Esophagus squamous epithelium (tissue), 5 donors: Measurements from ENCODE around the gene EVX2. TPM values are rescaled to one million over a fixed set of nuclear protein-coding genes. Genes with fewer than 3 reads are reported as not detected.

ENCODE experiments used
- DNase-seq: peaks from one replicate; lab custom pipeline; 2025; lab: John Stamatoyannopoulos, UW
- H3K27ac ChIP-seq, 4 donors: fragments of 200-600 bp; sonication (generic); one replicate each; pipeline ENCODE4 v1.5.1; 2016 to 2019; ENCODE audit warnings: mild to moderate bottlenecking in 1 of 4
- H3K27me3 ChIP-seq, 4 donors: fragments of 200-600 bp; sonication (generic); 1 replicate in 3 of 4; 2 replicates in 1 of 4; pipeline versions ENCODE4 v1.5.1 to v1.6.0; 2017 to 2021; ENCODE audit warnings: antibody characterized with exemption in 1 of 4
- H3K36me3 ChIP-seq, 3 donors: fragments of 200-600 bp; sonication (generic); one replicate each; pipeline ENCODE4 v1.5.1; 2016 to 2019
- H3K4me1 ChIP-seq, 3 donors: fragments of 200-600 bp; sonication (generic); one replicate each; pipeline ENCODE4 v1.5.1; 2017 to 2019
- H3K4me3 ChIP-seq, 4 donors: fragments of 200-600 bp; sonication (generic); 1 replicate in 3 of 4; 2 replicates in 1 of 4; pipeline ENCODE4 v1.5.1; 2016 to 2019; ENCODE audit warnings: mild to moderate bottlenecking in 2 of 4, moderate library complexity in 1 of 4
- H3K9me3 ChIP-seq, 3 donors: fragments of 200-600 bp; sonication (generic); one replicate each; pipeline ENCODE4 v1.5.1; 2016 to 2019
- CTCF ChIP-seq, 6 experiments: fragments of 450-650 bp in 4 of 6; fragments of 200-600 bp in 2 of 6; sonication (generic) in 2 of 6; IDR thresholded peaks; one replicate each; pipeline ENCODE4 v1.5.1; 2016 to 2019; ENCODE audit warnings: antibody characterized with exemption in 6 of 6, mild to moderate bottlenecking in 4 of 6, moderate library complexity in 4 of 6
- POLR2A ChIP-seq, 4 donors: fragments of 450-650 bp; IDR thresholded peaks; one replicate each; pipeline ENCODE4 v1.6.1; 2017; ENCODE audit warnings: antibody characterized with exemption in 4 of 4, mild to moderate bottlenecking in 4 of 4, moderate library complexity in 3 of 4
- WGBS, 2 donors: methylation state at CpG; one replicate each; pipeline ENCODE4 v1.1.5; 2018; 5-methylcytosine and 5-hydroxymethylcytosine counted together
- intact Hi-C: fragments of 100-400 bp; cut with DNase I; formaldehyde crosslinking; loops from one replicate; pipeline ENCODE4 v1.15.0; 2022
- total RNA-seq, 4 donors: library from RNA; depleted of rRNA; stranded (reverse); fragments of >200 nt; gene quantifications; one replicate each; pipeline ENCODE4 v1.1.0, GENCODE V29; 2016
- donor health status: DM: yes; HTN: yes; CAD: no.

Gene EVX2
- total RNA-seq, 4 donors from 2014 or later: not detected

GRCh38 chr2:176072951-176073904 lies 10.5 kb downstream of the EVX2 start:
- Histone ChIP-seq H3K4me1 (peaks cover 0 to 13% (median 1%) of the 10 kb centered on the region in 3 donors), H3K4me3 (no peak overlapping the region), H3K36me3 (no peaks in the 10 kb centered on the region), H3K27ac (no peak overlapping the region), H3K27me3 (peaks cover 23 to 100% (median 58%) of the 10 kb centered on the region in 4 donors), H3K9me3 (no peaks in the 10 kb centered on the region)
- DNase-seq: no peak
- intact Hi-C loops: no loop called here
- WGBS, 2 donors: 8 to 10% methylated on average over 9 to 21 of the region's 29 CpGs
- TF ChIP-seq CTCF (IDR thresholded peaks at IDR 0.05): no peak
- no peak for TF ChIP-seq POLR2A (IDR thresholded peaks at IDR 0.05)

- peaks cover 7 to 22% (median 11%) of the 10 kb centered on the region in 3 donors for H3K4me1 ChIP-seq
- H3K4me3 ChIP-seq: no peak overlapping the region
- intact Hi-C loops: no loop called here
- no peaks in the 10 kb centered on the region for H3K36me3 ChIP-seq
- H3K27ac ChIP-seq: no peak overlapping the region
- DNase-seq: no peak
- peaks cover 20 to 100% (median 62%) of the 10 kb centered on the region in 4 donors for H3K27me3 ChIP-seq
- TF ChIP-seq POLR2A (IDR thresholded peaks at IDR 0.05) (no peak), CTCF (IDR thresholded peaks at IDR 0.05) (no peak)
- no peaks in the 10 kb centered on the region for H3K9me3 ChIP-seq
- WGBS, 2 donors: 25 to 62% methylated on average over 2 to 3 of the region's 5 CpGs
Measured at GRCh38 chr2:176072292-176072669, 11.5 kb downstream of the EVX2 start.

- no peak for DNase-seq
Measured at GRCh38 chr2:176071330-176072291, 12.2 kb downstream of the EVX2 start.

GRCh38 chr2:176068419-176068832 lies 15.3 kb downstream of the EVX2 start:
- Histone ChIP-seq H3K9me3 (no peaks in the 10 kb centered on the region), H3K36me3 (no peaks in the 10 kb centered on the region), H3K4me3 (peak overlapping the region in 1 of 4 donors; percentile 29), H3K4me1 (peaks cover 12 to 30% (median 15%) of the 10 kb centered on the region in 3 donors), H3K27me3 (peaks cover 10 to 100% (median 45%) of the 10 kb centered on the region in 4 donors), H3K27ac (no peak overlapping the region)
- intact Hi-C loops: no loop called here
- 13 to 28% methylated on average over 8 to 24 of the region's 30 CpGs for WGBS, 2 donors
- no peak for DNase-seq
- TF ChIP-seq POLR2A (IDR thresholded peaks at IDR 0.05) (no peak), CTCF (IDR thresholded peaks at IDR 0.05) (no peak)

More at GRCh38 chr2:176071330-176072291, 12.2 kb downstream of the EVX2 start:
- Histone ChIP-seq H3K36me3 (no peaks in the 10 kb centered on the region), H3K27me3 (peaks cover 16 to 100% (median 62%) of the 10 kb centered on the region in 4 donors), H3K9me3 (no peaks in the 10 kb centered on the region), H3K4me1 (peaks cover 12 to 29% (median 15%) of the 10 kb centered on the region in 3 donors), H3K4me3 (no peak overlapping the region), H3K27ac (no peak overlapping the region)
- intact Hi-C loops: no loop called here
- 13 to 25% methylated on average over 25 to 29 of the region's 58 CpGs for WGBS, 2 donors
- TF ChIP-seq CTCF (IDR thresholded peaks at IDR 0.05) (no peak), POLR2A (IDR thresholded peaks at IDR 0.05) (no peak)
